Trophoblast cell (in vitro differentiated cells and primary cell): ENCODE results near the gene RFTN1.

Source experiments
- DNase-seq, 2 donors: peaks; one replicate each; pipeline ENCODE4 v3.0.0-alpha.2; 2016
- H2AFZ ChIP-seq: 2 replicates; pipeline ENCODE4 v1.6.1; 2013; ENCODE audit warnings: low read length, moderate library complexity, mild to moderate bottlenecking; ENCODE audit not compliant: insufficient read depth, poor library complexity
- H2AK5ac ChIP-seq: 2 replicates; pipeline ENCODE4 v1.6.1; 2013; ENCODE audit warnings: mild to moderate bottlenecking, low read length
- H2BK120ac ChIP-seq: 2 replicates; pipeline ENCODE4 v1.6.1; 2013; ENCODE audit warnings: low read length, mild to moderate bottlenecking, moderate library complexity; ENCODE audit not compliant: insufficient read depth, poor library complexity
- H2BK12ac ChIP-seq: 2 replicates; pipeline ENCODE4 v1.6.1; 2013; ENCODE audit warnings: mild to moderate bottlenecking, low read length, moderate library complexity
- H2BK5ac ChIP-seq: 2 replicates; pipeline ENCODE4 v1.6.1; 2013; ENCODE audit warnings: low read length, low read depth, moderate library complexity, mild to moderate bottlenecking; ENCODE audit not compliant: poor library complexity
- H3K14ac ChIP-seq: 2 replicates; pipeline ENCODE4 v1.6.1; 2013; ENCODE audit warnings: mild to moderate bottlenecking, low read length
- H3K18ac ChIP-seq: 2 replicates; pipeline ENCODE4 v1.6.1; 2013; ENCODE audit warnings: mild to moderate bottlenecking, low read length
- H3K23ac ChIP-seq: 2 replicates; pipeline ENCODE4 v1.6.1; 2013; ENCODE audit warnings: low read length
- H3K27ac ChIP-seq: 2 replicates; pipeline ENCODE4 v1.5.1; 2013; ENCODE audit warnings: low read depth, mild to moderate bottlenecking, inconsistent platforms, low read length, moderate library complexity
- H3K27me3 ChIP-seq: 2 replicates; pipeline ENCODE4 v1.6.1; 2013; ENCODE audit warnings: inconsistent platforms, mild to moderate bottlenecking, low read length, moderate library complexity; ENCODE audit not compliant: insufficient read depth
- H3K36me3 ChIP-seq, 2 experiments: 1 replicate in 1 of 2; 2 replicates in 1 of 2; pipeline ENCODE4 v1.6.1; 2013; ENCODE audit warnings: low read length in 2 of 2, mild to moderate bottlenecking in 2 of 2, moderate library complexity in 1 of 2; ENCODE audit not compliant: insufficient read depth in 2 of 2, control insufficient read depth in 1 of 2
- H3K4ac ChIP-seq: 2 replicates; pipeline ENCODE4 v1.6.1; 2013; ENCODE audit warnings: low read depth, mild to moderate bottlenecking, low read length, moderate library complexity
- H3K4me1 ChIP-seq, 2 experiments: 1 replicate in 1 of 2; 2 replicates in 1 of 2; pipeline ENCODE4 v1.6.1; 2013; ENCODE audit warnings: low read length in 2 of 2, mild to moderate bottlenecking in 2 of 2, moderate library complexity in 1 of 2; ENCODE audit not compliant: insufficient read depth in 2 of 2, control insufficient read depth in 1 of 2
- H3K4me2 ChIP-seq: 2 replicates; pipeline ENCODE4 v1.6.1; 2013; ENCODE audit warnings: inconsistent platforms, mild to moderate bottlenecking, low read length, moderate library complexity
- H3K4me3 ChIP-seq: 2 replicates; pipeline ENCODE4 v1.5.1; 2013; ENCODE audit warnings: mild to moderate bottlenecking, low read depth, low read length, inconsistent platforms
- H3K79me1 ChIP-seq: one replicate; pipeline ENCODE4 v1.6.1; 2013; ENCODE audit warnings: low read length
- H3K79me2 ChIP-seq: 2 replicates; pipeline ENCODE4 v1.6.1; 2013; ENCODE audit warnings: low read length, mild to moderate bottlenecking; ENCODE audit not compliant: control insufficient read depth, insufficient read depth, poor library complexity
- H3K9ac ChIP-seq: 2 replicates; pipeline ENCODE4 v1.6.1; 2013; ENCODE audit warnings: mild to moderate bottlenecking, low read length
- H3K9me3 ChIP-seq: 2 replicates; pipeline ENCODE4 v1.6.1; 2013; ENCODE audit warnings: low read depth, mild to moderate bottlenecking, control low read depth, inconsistent platforms, low read length; ENCODE audit not compliant: insufficient read depth
- H4K12ac ChIP-seq: 2 replicates; pipeline ENCODE4 v1.6.1; 2013; ENCODE audit warnings: low read depth, mild to moderate bottlenecking, low read length, moderate library complexity
- H4K8ac ChIP-seq: 2 replicates; pipeline ENCODE4 v1.6.1; 2013; ENCODE audit warnings: low read depth, mild to moderate bottlenecking, low read length, moderate library complexity
- H4K91ac ChIP-seq: one replicate; pipeline ENCODE4 v1.6.1; 2013; ENCODE audit warnings: low read depth, mild to moderate bottlenecking, low read length, moderate library complexity
- WGBS: extraction: QIAGEN DNeasy Blood & Tissue Kit; methylation state at CpG from one replicate; pipeline ENCODE4 v1.1.7; 2013; ENCODE audit warnings: missing lambda C conversion rate; ENCODE audit not compliant: insufficient read length, insufficient coverage; ENCODE audit errors: extremely low coverage; 5-methylcytosine and 5-hydroxymethylcytosine counted together

The RFTN1 gene

GRCh38 chr3:16352428-16352827 is 161.1 kb downstream of the RFTN1 start:
- Histone ChIP-seq H3K36me3 (no peaks in the 10 kb centered on the region), H3K9ac (no peak overlapping the region), H2AK5ac (no peak overlapping the region), H3K79me2 (no peaks in the 10 kb centered on the region), H3K4ac (no peak overlapping the region), H3K23ac (no peak overlapping the region), H2BK12ac (no peak overlapping the region), H3K4me3 (no peak overlapping the region), H4K91ac (no peak overlapping the region), H3K4me2 (no peak overlapping the region), H4K8ac (no peak overlapping the region), H3K18ac (no peak overlapping the region), H2BK5ac (no peak overlapping the region), H3K27ac (no peak overlapping the region), H2AFZ (no peak overlapping the region), H2BK120ac (no peak overlapping the region), H3K9me3 (no peaks in the 10 kb centered on the region), H3K79me1 (no peaks in the 10 kb centered on the region), H3K4me1 (no peaks in the 10 kb centered on the region), H3K27me3 (no peaks in the 10 kb centered on the region), H3K14ac (no peak overlapping the region), H4K12ac (no peak overlapping the region)
- no CpG with 5 or more reads among the region's 2 CpGs for WGBS
- no peak for DNase-seq

GRCh38 chr3:16350597-16351318 is 162.7 kb downstream of the RFTN1 start:
- H3K79me2 ChIP-seq: no peaks in the 10 kb centered on the region

GRCh38 chr3:16349986-16350596 is 163.4 kb downstream of the RFTN1 start:
- Histone ChIP-seq H2AK5ac (no peak overlapping the region), H3K27ac (no peak overlapping the region), H3K4ac (no peak overlapping the region), H2BK12ac (no peak overlapping the region), H3K27me3 (no peaks in the 10 kb centered on the region), H3K4me1 (no peaks in the 10 kb centered on the region), H3K14ac (no peak overlapping the region), H4K12ac (no peak overlapping the region), H4K91ac (no peak overlapping the region), H3K9ac (no peak overlapping the region), H4K8ac (no peak overlapping the region), H2BK5ac (no peak overlapping the region), H3K79me2 (no peaks in the 10 kb centered on the region), H3K79me1 (no peaks in the 10 kb centered on the region), H2BK120ac (no peak overlapping the region), H3K4me2 (no peak overlapping the region), H3K4me3 (no peak overlapping the region), H3K18ac (no peak overlapping the region), H2AFZ (no peak overlapping the region), H3K9me3 (no peaks in the 10 kb centered on the region), H3K36me3 (peaks cover 0 to 4% of the 10 kb centered on the region in 2 experiments), H3K23ac (no peak overlapping the region)
- no CpG with 5 or more reads among the region's 2 CpGs for WGBS
- no peak for DNase-seq

More at GRCh38 chr3:16350597-16351318, 162.7 kb downstream of the RFTN1 start:
- Histone ChIP-seq H2BK120ac (no peak overlapping the region), H3K23ac (no peak overlapping the region), H2AFZ (no peak overlapping the region), H3K18ac (no peak overlapping the region), H3K27me3 (no peaks in the 10 kb centered on the region), H2AK5ac (no peak overlapping the region), H3K14ac (no peak overlapping the region), H3K79me1 (no peaks in the 10 kb centered on the region), H3K4me1 (no peaks in the 10 kb centered on the region), H4K91ac (no peak overlapping the region), H3K27ac (no peak overlapping the region), H2BK12ac (no peak overlapping the region), H3K4me2 (no peak overlapping the region), H3K9me3 (no peaks in the 10 kb centered on the region), H4K8ac (no peak overlapping the region), H3K4me3 (no peak overlapping the region), H3K36me3 (peaks cover 0 to 4% of the 10 kb centered on the region in 2 experiments), H4K12ac (no peak overlapping the region), H3K9ac (no peak overlapping the region), H2BK5ac (no peak overlapping the region), H3K4ac (no peak overlapping the region)
- no peak for DNase-seq
- WGBS: no CpG with 5 or more reads among the region's 5 CpGs

- Histone ChIP-seq H3K27ac (no peak overlapping the region), H4K8ac (no peak overlapping the region), H2BK5ac (no peak overlapping the region), H3K9ac (no peak overlapping the region), H2AK5ac (no peak overlapping the region), H3K18ac (no peak overlapping the region), H2AFZ (no peak overlapping the region), H3K4ac (no peak overlapping the region), H4K91ac (no peak overlapping the region), H3K36me3 (peaks cover 0 to 4% of the 10 kb centered on the region in 2 experiments), H3K79me2 (no peaks in the 10 kb centered on the region), H4K12ac (no peak overlapping the region), H3K4me2 (no peak overlapping the region), H3K23ac (no peak overlapping the region), H3K9me3 (no peaks in the 10 kb centered on the region), H3K4me1 (no peaks in the 10 kb centered on the region), H3K27me3 (no peaks in the 10 kb centered on the region), H2BK120ac (no peak overlapping the region), H3K79me1 (no peaks in the 10 kb centered on the region), H3K14ac (no peak overlapping the region), H2BK12ac (no peak overlapping the region), H3K4me3 (no peak overlapping the region)
- DNase-seq: no peak
- WGBS: no CpG with 5 or more reads among the region's 4 CpGs
Observed at GRCh38 chr3:16347548-16347947, 166.0 kb downstream of the RFTN1 start.
